K562 (cell line): Measurements from ENCODE around the gene SLC22A23. TPM values are rescaled to one million over a fixed set of nuclear protein-coding genes. Genes with fewer than 3 reads are reported as not detected.

Experiments used
- AFF4 ChIP-seq: sonication (generic); formaldehyde crosslinking; IDR thresholded peaks from 2 replicates; pipeline ENCODE4 v1.8.0; 2023; ENCODE audit warnings: mild to moderate bottlenecking, missing genetic modification reagents
- ETS2 ChIP-seq: IDR thresholded peaks from 2 replicates; pipeline ENCODE4 v1.6.1; 2016; ENCODE audit warnings: borderline replicate concordance, missing genetic modification characterization, mild to moderate bottlenecking, moderate library complexity, missing compliant biosample characterization; ENCODE audit not compliant: poor library complexity, severe bottlenecking
- ILK ChIP-seq: fragments of 450-650 bp; IDR thresholded peaks from 2 replicates; pipeline ENCODE4 v1.6.1; 2016; ENCODE audit warnings: missing genetic modification characterization, low read depth, mild to moderate bottlenecking, missing compliant biosample characterization, moderate library complexity, borderline replicate concordance
- MAZ ChIP-seq, 2 experiments: fragments of 450-650 bp in 1 of 2; sonication (generic) in 1 of 2; formaldehyde crosslinking; IDR thresholded peaks in 1 of 2; conservative IDR thresholded peaks in 1 of 2; 2 replicates each; pipeline versions ENCODE4 v1.4.0 to v1.5.0; 2020; ENCODE audit warnings: mild to moderate bottlenecking in 1 of 2, missing genetic modification reagents in 1 of 2
- MNT ChIP-seq, 2 experiments: fragments of 450-650 bp; conservative IDR thresholded peaks; 2 replicates each; pipeline ENCODE4 v1.6.1; 2017; ENCODE audit warnings: mild to moderate bottlenecking in 2 of 2, moderate library complexity in 2 of 2
- OTX1 ChIP-seq: fragments of 450-650 bp; formaldehyde crosslinking; IDR thresholded peaks from 2 replicates; pipeline ENCODE4 v1.4.0; 2022; ENCODE audit warnings: mild to moderate bottlenecking
- PHTF2 ChIP-seq: fragments of 250-450 bp; sonication (Bioruptor Pico); IDR thresholded peaks from 2 replicates; pipeline ENCODE4 v1.5.0; 2021; ENCODE audit warnings: mild to moderate bottlenecking
- PRMT5 ChIP-seq: sonication (generic); formaldehyde crosslinking; IDR thresholded peaks from 2 replicates; pipeline ENCODE4 v1.5.0; 2020; ENCODE audit warnings: missing genetic modification reagents
- PTBP1 ChIP-seq: fragments of 200-400 bp; formaldehyde crosslinking; IDR thresholded peaks from 2 replicates; pipeline ENCODE4 v1.6.1; 2017; ENCODE audit warnings: low read depth, low read length
- RBM22 ChIP-seq: fragments of 200-400 bp; formaldehyde crosslinking; IDR thresholded peaks from 2 replicates; pipeline ENCODE4 v1.6.1; 2018; ENCODE audit warnings: low read length, low read depth; ENCODE audit not compliant: poor library complexity, severe bottlenecking
- TRIM24 ChIP-seq, 2 experiments: fragments of 450-650 bp; IDR thresholded peaks; 2 replicates each; pipeline ENCODE4 v1.6.1; 2016
- ZBTB1 ChIP-seq: sonication (generic); formaldehyde crosslinking; IDR thresholded peaks from 2 replicates; pipeline ENCODE4 v1.8.1; 2023; ENCODE audit warnings: missing genetic modification reagents, low read depth, mild to moderate bottlenecking, borderline replicate concordance
- polyA plus RNA-seq, 8 experiments: library from polyadenylated mRNA; depleted of rRNA in 4 of 8; stranded (reverse) in 5 of 8; unstranded in 3 of 8; fragments of >200 nt; fragmentation: Nextera tagmentation in 2 of 8; fragmentation: Illumina TruSeq in 1 of 8; extraction: Ambion mirVana in 2 of 8; extraction: Trizol in 1 of 8; gene quantifications; 2 replicates each; pipeline versions ENCODE4 v1.2.1 to v1.2.3, GENCODE V29; 2011 to 2014; ENCODE audit warnings: inconsistent platforms in 1 of 8, missing spikeins in 1 of 8
- total RNA-seq, 7 experiments: library from RNA; depleted of rRNA in 6 of 7; stranded (reverse); fragments of >200 nt in 6 of 7; fragmentation: Illumina TruSeq in 2 of 7; extraction: Trizol in 2 of 7; gene quantifications; 2 replicates each; pipeline versions ENCODE4 v1.2.1 to v1.2.3, GENCODE V29; 2011 to 2021; ENCODE audit warnings: low replicate concordance in 1 of 7
- TF ChIP-seq, protein P1 (sequence below): fragments of 450-650 bp; IDR thresholded peaks from 2 replicates; pipeline ENCODE4 v1.7.0; 2016; ENCODE audit warnings: borderline replicate concordance
- TF ChIP-seq, protein P2 (sequence below), 2 experiments: fragments of 450-650 bp in 1 of 2; sonication (generic) in 1 of 2; formaldehyde crosslinking; conservative IDR thresholded peaks; 2 replicates each; pipeline versions ENCODE4 v1.4.0 to v1.8.1; 2020 to 2022; ENCODE audit warnings: mild to moderate bottlenecking in 1 of 2, missing genetic modification reagents in 1 of 2
- TF ChIP-seq, protein P3 (sequence below): fragments of 450-650 bp; IDR thresholded peaks from 2 replicates; pipeline ENCODE4 v1.6.1; 2017; ENCODE audit warnings: antibody characterized with exemption

Gene SLC22A23
- total and polyA plus RNA-seq, 9 of the 15 experiments (the other 6 are each of a cell fraction or from before 2014, with no cell fraction given), result 0.30 to 8.7 (median 2.5) TPM

GRCh38 chr6:3228771-3229565, 227.9 kb downstream of the SLC22A23 start (continued):
- TF ChIP-seq MNT (conservative IDR thresholded peaks at IDR 0.05), result 0 out of 4 replicates have a peak, but pooled peaks of 1 of the 2 experiments have one; percentile 2
- no peak for TF ChIP-seq ZBTB1
- TF ChIP-seq, protein P1, sequence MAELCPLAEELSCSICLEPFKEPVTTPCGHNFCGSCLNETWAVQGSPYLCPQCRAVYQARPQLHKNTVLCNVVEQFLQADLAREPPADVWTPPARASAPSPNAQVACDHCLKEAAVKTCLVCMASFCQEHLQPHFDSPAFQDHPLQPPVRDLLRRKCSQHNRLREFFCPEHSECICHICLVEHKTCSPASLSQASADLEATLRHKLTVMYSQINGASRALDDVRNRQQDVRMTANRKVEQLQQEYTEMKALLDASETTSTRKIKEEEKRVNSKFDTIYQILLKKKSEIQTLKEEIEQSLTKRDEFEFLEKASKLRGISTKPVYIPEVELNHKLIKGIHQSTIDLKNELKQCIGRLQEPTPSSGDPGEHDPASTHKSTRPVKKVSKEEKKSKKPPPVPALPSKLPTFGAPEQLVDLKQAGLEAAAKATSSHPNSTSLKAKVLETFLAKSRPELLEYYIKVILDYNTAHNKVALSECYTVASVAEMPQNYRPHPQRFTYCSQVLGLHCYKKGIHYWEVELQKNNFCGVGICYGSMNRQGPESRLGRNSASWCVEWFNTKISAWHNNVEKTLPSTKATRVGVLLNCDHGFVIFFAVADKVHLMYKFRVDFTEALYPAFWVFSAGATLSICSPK, result no peak
- no peak for TF ChIP-seq ETS2 (tag)
- TF ChIP-seq TRIM24 (IDR thresholded peaks at IDR 0.05), result 0 out of 4 replicates have a peak, but pooled peaks of 1 of the 2 experiments have one; percentile 21
- no peak for TF ChIP-seq RBM22
- TF ChIP-seq PRMT5 (CRISPR knock-in tag), result no peak
- no peak for TF ChIP-seq MAZ (CRISPR knock-in tag; conservative IDR thresholded peaks at IDR 0.05 in 1 of 2, IDR thresholded peaks at IDR 0.05 in 1 of 2)
- TF ChIP-seq, protein P2, sequence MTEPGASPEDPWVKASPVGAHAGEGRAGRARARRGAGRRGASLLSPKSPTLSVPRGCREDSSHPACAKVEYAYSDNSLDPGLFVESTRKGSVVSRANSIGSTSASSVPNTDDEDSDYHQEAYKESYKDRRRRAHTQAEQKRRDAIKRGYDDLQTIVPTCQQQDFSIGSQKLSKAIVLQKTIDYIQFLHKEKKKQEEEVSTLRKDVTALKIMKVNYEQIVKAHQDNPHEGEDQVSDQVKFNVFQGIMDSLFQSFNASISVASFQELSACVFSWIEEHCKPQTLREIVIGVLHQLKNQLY (CRISPR knock-in tag; conservative IDR thresholded peaks at IDR 0.05), result no peak
- no peak for TF ChIP-seq AFF4 (CRISPR knock-in tag)
- TF ChIP-seq PTBP1, result no peak
- TF ChIP-seq, protein P3, sequence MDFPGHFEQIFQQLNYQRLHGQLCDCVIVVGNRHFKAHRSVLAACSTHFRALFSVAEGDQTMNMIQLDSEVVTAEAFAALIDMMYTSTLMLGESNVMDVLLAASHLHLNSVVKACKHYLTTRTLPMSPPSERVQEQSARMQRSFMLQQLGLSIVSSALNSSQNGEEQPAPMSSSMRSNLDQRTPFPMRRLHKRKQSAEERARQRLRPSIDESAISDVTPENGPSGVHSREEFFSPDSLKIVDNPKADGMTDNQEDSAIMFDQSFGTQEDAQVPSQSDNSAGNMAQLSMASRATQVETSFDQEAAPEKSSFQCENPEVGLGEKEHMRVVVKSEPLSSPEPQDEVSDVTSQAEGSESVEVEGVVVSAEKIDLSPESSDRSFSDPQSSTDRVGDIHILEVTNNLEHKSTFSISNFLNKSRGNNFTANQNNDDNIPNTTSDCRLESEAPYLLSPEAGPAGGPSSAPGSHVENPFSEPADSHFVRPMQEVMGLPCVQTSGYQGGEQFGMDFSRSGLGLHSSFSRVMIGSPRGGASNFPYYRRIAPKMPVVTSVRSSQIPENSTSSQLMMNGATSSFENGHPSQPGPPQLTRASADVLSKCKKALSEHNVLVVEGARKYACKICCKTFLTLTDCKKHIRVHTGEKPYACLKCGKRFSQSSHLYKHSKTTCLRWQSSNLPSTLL, result no peak
- no peak for TF ChIP-seq ILK (tag)
- no peak for TF ChIP-seq OTX1
- no peak for TF ChIP-seq PHTF2 (CRISPR knock-in tag)
